Gastroesophageal sphincter (tissue), 3 donors: ENCODE data around the gene KDM6A.

Experiments used
- CTCF ChIP-seq, 4 experiments: fragments of 200-600 bp in 2 of 4; fragments of 450-650 bp in 2 of 4; sonication (generic) in 1 of 4; IDR thresholded peaks; one replicate each; pipeline ENCODE4 v1.5.1; 2017 to 2019; ENCODE audit warnings: antibody characterized with exemption in 4 of 4, mild to moderate bottlenecking in 2 of 4, moderate library complexity in 2 of 4
- EP300 ChIP-seq: sonication (generic); formaldehyde crosslinking; IDR thresholded peaks from one replicate; pipeline ENCODE4 v1.6.1; 2017; ENCODE audit warnings: antibody characterized with exemption, mild to moderate bottlenecking
- POLR2A ChIP-seq, 2 donors: fragments of 450-650 bp; IDR thresholded peaks; one replicate each; pipeline ENCODE4 v1.6.1; 2017; ENCODE audit warnings: antibody characterized with exemption in 2 of 2, mild to moderate bottlenecking in 2 of 2, moderate library complexity in 1 of 2

GRCh38 chrX:44884944-44885343 lies 12.0 kb downstream of the KDM6A start:
- TF ChIP-seq CTCF (IDR thresholded peaks at IDR 0.05), result no peak
- TF ChIP-seq EP300, result no peak
- TF ChIP-seq POLR2A (IDR thresholded peaks at IDR 0.05), result no peak
